C4-2B (cell line): ENCODE data around the gene NDUFA13.

ENCODE experiments used
- ZFX ChIP-seq: fragments of 450-650 bp; IDR thresholded peaks from 2 replicates; pipeline ENCODE4 v1.6.1; 2017
- TF ChIP-seq, protein P1 (sequence below): fragments of 450-650 bp; conservative IDR thresholded peaks from 2 replicates; pipeline ENCODE4 v1.5.1; 2017; ENCODE audit warnings: mild to moderate bottlenecking

DNA sequence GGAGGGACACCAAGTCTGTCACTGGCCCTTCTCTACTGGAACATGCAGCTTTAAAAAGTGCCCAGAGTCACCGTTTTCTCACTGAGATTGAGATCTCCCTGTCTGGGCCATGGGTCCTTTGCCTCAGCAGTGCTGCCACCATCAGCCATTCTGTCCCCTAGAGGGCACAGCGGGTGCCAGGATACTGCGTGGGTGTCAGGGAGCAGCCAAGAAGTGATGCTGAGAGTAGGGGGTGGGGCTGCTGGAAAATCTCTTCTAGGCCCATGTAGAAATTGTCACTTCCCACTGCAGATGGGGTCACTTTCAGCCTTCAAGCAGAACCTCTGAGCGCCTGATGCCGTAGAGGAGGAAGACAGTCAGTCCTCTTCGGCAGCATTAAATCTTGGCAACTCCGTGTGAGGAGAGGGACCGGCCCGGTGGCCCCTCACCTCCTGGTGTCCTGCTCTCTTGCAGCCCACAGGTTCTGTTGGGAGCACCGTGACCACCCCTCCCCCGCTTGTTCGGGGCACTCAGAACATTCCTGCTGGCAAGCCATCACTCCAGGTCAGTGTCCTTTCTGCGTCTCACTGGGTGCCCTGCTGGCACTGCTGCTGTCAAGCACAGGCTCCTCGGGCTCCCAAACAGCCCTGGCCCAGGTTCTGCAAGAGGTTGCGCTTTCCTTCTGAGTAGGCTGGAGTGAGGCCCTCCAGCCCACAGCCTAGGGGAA is 22.0 kb upstream of the NDUFA13 start:
- TF ChIP-seq, protein P1, sequence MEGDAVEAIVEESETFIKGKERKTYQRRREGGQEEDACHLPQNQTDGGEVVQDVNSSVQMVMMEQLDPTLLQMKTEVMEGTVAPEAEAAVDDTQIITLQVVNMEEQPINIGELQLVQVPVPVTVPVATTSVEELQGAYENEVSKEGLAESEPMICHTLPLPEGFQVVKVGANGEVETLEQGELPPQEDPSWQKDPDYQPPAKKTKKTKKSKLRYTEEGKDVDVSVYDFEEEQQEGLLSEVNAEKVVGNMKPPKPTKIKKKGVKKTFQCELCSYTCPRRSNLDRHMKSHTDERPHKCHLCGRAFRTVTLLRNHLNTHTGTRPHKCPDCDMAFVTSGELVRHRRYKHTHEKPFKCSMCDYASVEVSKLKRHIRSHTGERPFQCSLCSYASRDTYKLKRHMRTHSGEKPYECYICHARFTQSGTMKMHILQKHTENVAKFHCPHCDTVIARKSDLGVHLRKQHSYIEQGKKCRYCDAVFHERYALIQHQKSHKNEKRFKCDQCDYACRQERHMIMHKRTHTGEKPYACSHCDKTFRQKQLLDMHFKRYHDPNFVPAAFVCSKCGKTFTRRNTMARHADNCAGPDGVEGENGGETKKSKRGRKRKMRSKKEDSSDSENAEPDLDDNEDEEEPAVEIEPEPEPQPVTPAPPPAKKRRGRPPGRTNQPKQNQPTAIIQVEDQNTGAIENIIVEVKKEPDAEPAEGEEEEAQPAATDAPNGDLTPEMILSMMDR = no peak
- no peak for TF ChIP-seq ZFX
